Liver (tissue), 3 donors: ENCODE results near the gene TOLLIP.

Experiments used
- ATF3 ChIP-seq: IDR thresholded peaks from 2 replicates; pipeline ENCODE4 v1.6.1; 2016; ENCODE audit warnings: antibody characterized with exemption
- CTCF ChIP-seq: fragments of 150-350 bp; IDR thresholded peaks from 2 replicates; pipeline ENCODE4 v1.5.1; 2017; ENCODE audit warnings: improper control_type of control experiment, low read depth, low read length; ENCODE audit not compliant: missing input control
- FOXA1 ChIP-seq: IDR thresholded peaks from 2 replicates; pipeline ENCODE4 v1.6.1; 2016; ENCODE audit warnings: antibody characterized with exemption
- FOXA2 ChIP-seq: IDR thresholded peaks from 2 replicates; pipeline ENCODE4 v1.6.1; 2016; ENCODE audit warnings: antibody characterized with exemption
- GABPA ChIP-seq, 2 donors: IDR thresholded peaks in 1 of 2; conservative IDR thresholded peaks in 1 of 2; 2 replicates each; pipeline ENCODE4 v1.6.1; 2016; ENCODE audit warnings: antibody characterized with exemption in 2 of 2, mild to moderate bottlenecking in 1 of 2, moderate library complexity in 1 of 2
- JUND ChIP-seq, 2 donors: IDR thresholded peaks; 2 replicates each; pipeline ENCODE4 v1.6.1; 2016; ENCODE audit warnings: antibody characterized with exemption in 2 of 2
- NR2F2 ChIP-seq: IDR thresholded peaks from 2 replicates; pipeline ENCODE4 v1.6.1; 2016; ENCODE audit warnings: antibody characterized with exemption
- RAD21 ChIP-seq, 2 donors: IDR thresholded peaks; 2 replicates each; pipeline ENCODE4 v1.6.1; 2016; ENCODE audit warnings: antibody characterized with exemption in 2 of 2, mild to moderate bottlenecking in 2 of 2
- RXRA ChIP-seq, 2 donors: IDR thresholded peaks; 2 replicates each; pipeline ENCODE4 v1.6.1; 2017 to 2018; ENCODE audit warnings: antibody characterized with exemption in 2 of 2, mild to moderate bottlenecking in 1 of 2
- SP1 ChIP-seq: IDR thresholded peaks from 2 replicates; pipeline ENCODE4 v1.6.1; 2018; ENCODE audit warnings: antibody characterized with exemption, mild to moderate bottlenecking
- TAF1 ChIP-seq: conservative IDR thresholded peaks from 2 replicates; pipeline ENCODE4 v1.6.1; 2016; ENCODE audit warnings: antibody characterized with exemption, mild to moderate bottlenecking
- YY1 ChIP-seq: IDR thresholded peaks from 2 replicates; pipeline ENCODE4 v1.6.1; 2016; ENCODE audit warnings: antibody characterized with exemption, mild to moderate bottlenecking
- TF ChIP-seq, protein P1 (sequence below): IDR thresholded peaks from 2 replicates; pipeline ENCODE4 v1.6.1; 2016; ENCODE audit warnings: antibody characterized with exemption, mild to moderate bottlenecking
- donor health status: healthy.
- donor health status: healthy.

DNA sequence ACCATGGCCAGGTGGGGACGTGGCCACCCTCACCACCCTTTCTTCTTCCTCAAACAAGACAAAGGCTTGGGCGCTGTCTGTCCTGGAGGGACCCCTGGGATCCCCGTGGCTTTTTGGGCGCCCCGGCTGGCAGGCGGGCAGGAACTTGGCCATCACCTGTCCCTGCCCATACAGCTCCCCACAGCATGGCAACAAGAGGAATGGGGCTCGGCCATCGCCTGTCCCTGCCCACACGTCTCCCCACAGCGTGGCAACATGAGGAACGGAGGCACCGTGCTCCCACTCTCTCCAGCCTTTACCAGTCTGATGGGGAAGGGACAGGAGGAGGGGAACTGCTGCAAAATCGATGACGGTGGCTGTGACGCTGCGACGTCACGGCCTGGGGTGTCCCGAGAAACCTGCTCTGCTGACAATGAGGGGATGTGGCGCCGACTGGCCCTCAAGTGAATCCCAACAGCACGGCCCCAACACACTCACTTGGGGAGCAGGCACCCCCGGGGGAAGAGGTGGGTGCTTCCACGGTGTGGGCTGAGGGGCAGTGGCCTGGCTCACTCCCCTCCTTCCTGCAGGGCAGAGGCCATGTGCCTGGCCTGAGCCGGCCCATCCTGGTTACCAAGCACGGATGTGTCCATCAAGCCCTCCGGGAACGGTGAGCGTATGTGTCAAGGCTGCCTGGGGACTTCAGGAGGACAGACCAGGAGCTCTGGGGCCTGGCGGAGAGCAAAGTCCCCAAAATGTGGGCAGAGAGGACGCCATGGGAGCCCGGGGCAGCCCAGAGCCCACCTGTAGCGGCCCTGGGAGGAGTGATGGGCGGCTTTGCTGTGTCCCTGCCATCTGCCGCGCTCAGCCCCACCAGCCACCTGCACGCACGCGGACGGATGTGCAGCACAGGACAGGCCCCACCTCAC lies 30.4 kb downstream of the TOLLIP start:
- TF ChIP-seq TAF1 (no peak), RAD21 (IDR thresholded peaks at IDR 0.05) (no peak), FOXA1 (no peak), CTCF (no peak), NR2F2 (no peak), YY1 (no peak), RXRA (IDR thresholded peaks at IDR 0.05) (no peak), GABPA (IDR thresholded peaks at IDR 0.05 in 1 of 2, conservative IDR thresholded peaks at IDR 0.05 in 1 of 2) (no peak), FOXA2 (no peak), SP1 (no peak), JUND (IDR thresholded peaks at IDR 0.05) (no peak), ATF3 (no peak)
- TF ChIP-seq, protein P1, sequence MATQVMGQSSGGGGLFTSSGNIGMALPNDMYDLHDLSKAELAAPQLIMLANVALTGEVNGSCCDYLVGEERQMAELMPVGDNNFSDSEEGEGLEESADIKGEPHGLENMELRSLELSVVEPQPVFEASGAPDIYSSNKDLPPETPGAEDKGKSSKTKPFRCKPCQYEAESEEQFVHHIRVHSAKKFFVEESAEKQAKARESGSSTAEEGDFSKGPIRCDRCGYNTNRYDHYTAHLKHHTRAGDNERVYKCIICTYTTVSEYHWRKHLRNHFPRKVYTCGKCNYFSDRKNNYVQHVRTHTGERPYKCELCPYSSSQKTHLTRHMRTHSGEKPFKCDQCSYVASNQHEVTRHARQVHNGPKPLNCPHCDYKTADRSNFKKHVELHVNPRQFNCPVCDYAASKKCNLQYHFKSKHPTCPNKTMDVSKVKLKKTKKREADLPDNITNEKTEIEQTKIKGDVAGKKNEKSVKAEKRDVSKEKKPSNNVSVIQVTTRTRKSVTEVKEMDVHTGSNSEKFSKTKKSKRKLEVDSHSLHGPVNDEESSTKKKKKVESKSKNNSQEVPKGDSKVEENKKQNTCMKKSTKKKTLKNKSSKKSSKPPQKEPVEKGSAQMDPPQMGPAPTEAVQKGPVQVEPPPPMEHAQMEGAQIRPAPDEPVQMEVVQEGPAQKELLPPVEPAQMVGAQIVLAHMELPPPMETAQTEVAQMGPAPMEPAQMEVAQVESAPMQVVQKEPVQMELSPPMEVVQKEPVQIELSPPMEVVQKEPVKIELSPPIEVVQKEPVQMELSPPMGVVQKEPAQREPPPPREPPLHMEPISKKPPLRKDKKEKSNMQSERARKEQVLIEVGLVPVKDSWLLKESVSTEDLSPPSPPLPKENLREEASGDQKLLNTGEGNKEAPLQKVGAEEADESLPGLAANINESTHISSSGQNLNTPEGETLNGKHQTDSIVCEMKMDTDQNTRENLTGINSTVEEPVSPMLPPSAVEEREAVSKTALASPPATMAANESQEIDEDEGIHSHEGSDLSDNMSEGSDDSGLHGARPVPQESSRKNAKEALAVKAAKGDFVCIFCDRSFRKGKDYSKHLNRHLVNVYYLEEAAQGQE, result no peak
